Measurements from ENCODE around the gene GCSAML.

DNA sequence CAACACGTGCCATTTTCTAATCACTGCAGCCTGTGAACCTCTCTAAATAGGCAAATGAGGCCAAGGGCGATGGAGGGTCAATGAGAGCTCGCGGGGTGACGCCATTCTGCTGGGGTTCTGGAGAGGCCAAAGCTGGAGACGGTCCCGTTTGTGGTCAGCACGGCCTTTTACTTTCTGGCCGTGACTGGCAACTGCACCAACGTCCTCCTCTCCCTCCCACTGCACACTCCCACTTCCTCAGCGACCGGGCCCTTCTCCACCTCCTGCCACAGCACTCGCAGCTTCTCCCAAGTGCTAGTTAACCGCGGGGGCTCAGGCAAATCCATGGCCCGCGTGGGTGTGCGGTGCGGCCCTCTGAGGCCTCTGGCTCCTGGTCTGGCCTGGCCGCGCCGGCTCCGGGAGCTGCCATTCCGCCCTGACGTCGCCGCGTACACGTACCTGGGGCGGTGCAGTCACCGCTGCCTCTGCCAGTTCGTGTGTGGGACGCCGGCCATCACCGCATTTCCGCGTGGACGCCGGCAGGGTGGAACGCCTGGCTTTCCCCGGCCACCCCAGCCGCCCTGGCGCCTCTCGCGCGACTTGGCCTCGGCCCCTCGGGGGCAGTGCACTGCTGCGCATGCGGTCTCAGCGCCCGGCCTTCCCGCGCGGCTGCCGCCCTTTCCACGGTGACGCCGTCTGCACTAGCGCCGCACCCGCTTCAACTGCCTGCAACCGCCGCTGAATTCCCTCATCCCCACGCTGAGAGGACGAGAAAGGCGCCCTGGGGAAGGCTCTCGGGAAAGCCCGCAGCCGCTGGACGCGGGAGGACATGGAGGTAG lies 30.9 kb upstream of the GCSAML start:
- TF ChIP-seq SUZ12 (IDR thresholded peaks at IDR 0.05; ENCODE audit: extremely low read depth, insufficient read depth, insufficient read length), result no peak
- no peak for TF ChIP-seq YY1 (IDR thresholded peaks at IDR 0.05; ENCODE audit: insufficient read depth, insufficient read length)
- no peak for TF ChIP-seq ZNF274 (IDR thresholded peaks at IDR 0.05; ENCODE audit: low read depth, low read length)

Measured in NT2/D1 (cell line).